GM18520 (cell line): Measurements from ENCODE around the gene WDR72.
"Not testable (repeated sequence)": the region's sequence is repeated elsewhere in the genome, so short reads cannot be mapped to it uniquely, and the experiment has no call there.

Experiments used
- ATAC-seq: cut with Tn5 transposase; IDR thresholded peaks from one replicate; pipeline ENCODE4 v1.9.1; 2021; ENCODE audit not compliant: unreplicated experiment

WDR72 gene

DNA sequence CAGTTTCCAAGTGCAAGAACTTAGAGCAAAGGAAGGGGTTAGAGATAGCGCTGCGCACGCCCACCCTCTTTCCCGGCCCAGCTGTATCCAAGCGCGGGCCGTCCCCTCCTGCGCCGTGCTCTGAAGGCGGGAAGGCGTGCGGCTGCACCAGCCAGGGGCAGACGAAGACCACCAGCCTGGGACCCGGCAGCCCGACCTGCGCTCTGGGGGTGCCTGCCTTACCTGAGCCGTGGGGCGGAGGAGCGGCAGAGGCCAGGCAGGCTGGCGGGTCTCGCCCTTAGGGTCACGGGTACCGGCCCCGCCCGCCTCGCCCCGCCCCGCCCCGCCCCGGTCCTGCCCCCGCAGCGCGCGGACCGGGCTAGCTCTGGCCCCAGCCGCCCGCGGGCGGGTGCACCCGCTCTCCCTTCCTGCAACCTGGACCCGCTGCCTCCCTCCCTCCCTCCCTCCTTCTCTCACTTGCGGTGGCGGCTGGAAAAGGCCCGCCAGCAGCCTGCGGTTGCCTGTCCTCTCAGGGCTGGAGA, at the start of gene WDR72:
TSS of gene WDR72 (minus strand) at position 253 of the 521 bp plus-strand sequence. CDS start 26,514 bp downstream, outside the sequence.
- no peak for ATAC-seq

DNA sequence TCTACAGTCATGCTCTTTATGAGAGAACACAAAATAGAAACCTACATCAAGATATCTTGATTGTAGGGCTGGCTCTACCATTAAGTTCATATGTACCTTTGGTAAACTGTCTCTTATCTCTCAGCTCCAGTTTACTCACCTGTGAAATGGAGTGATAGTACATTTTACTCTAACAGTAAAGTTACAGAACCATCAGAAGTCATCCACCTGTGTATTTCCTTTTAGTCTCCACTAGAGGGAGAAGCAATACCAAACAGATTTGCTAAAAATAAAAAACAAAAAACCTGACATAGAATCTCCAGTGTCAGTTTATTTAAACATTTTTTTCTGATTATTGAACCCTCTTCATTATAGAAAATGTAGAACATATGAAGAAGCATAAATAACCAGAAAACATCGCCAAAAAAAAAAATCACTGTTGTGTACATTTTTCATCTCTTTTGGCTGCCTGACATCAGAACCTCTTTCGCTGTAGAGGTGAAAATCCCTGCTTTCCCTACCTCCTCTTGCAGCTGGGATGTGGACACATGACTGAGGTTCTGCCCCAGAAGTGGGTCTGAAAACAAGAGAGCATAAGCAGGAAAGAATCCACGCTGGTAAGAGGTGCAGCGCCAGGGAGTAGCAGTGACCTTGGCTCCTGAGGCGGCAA, 48.7 kb upstream of the WDR72 start:
- ATAC-seq = no peak

DNA sequence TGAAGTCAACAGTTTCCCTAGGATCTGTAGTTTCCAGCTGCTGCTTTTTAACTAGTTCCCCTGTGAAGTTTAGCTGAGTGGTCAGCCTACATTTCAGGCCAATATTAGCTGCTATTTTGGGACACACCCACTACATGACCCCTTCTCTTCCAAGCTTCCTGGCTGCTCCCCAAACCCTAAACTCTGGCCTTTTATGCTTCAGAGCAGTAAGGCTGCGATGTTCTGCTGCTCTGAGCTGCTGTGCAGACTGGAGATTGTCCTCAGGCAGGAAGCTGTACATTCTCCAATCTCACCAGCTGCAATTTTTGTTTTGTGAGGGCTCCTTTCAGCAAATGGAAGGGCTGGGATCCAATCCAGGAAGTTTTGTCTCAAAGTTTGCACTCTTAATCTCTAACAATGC, 48.0 kb upstream of the WDR72 start:
- ATAC-seq = no peak

- no peak for ATAC-seq
Measured at GRCh38 chr15:53802672-53803071, 43.2 kb upstream of the WDR72 start.

DNA sequence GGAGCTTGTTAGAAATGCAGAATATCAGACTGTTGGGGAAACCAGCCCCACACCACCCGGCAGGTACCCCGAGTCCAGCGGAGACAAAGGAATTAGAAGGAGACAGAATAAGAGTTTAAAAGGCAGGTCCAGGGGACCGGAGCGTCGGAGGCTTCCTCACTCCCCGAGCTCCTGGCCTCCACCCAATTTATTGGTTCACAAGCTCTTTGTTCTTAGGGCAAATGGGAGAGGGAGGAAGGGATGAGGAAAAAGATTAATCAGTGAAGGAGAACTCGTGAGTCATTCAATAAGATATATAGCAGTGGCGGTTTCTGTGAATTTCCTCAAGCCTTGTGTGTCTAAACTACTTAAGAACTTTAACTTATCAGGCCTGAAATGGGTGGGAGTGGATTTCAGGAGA, 32.1 kb upstream of the WDR72 start:
- no peak for ATAC-seq

GRCh38 chr15:53789654-53790375, 30.4 kb upstream of the WDR72 start:
- ATAC-seq = no peak

GRCh38 chr15:53786401-53786800, 26.9 kb upstream of the WDR72 start:
- no peak for ATAC-seq

GRCh38 chr15:53785241-53785640, 25.8 kb upstream of the WDR72 start:
- ATAC-seq = not testable (repeated sequence)

DNA sequence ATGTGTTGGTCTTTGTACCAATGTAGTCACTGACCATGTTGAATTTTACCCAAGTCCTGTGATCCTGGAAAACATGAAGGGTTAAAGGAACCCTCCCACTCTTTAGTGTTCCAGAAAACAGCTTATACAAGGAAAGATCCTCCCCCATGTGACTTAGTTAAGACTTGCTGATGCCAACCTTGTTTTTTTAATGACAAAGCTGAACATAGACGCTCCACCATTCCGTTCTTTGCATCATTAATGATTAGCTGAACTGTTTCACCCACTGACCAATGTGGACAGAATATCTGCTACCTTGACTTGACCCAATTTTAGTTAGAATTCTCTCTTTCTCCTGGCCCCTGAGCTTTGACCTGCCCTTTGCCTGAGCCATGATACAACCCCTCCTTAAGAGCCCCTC, 3.5 kb upstream of the WDR72 start:
- ATAC-seq = no peak

DNA sequence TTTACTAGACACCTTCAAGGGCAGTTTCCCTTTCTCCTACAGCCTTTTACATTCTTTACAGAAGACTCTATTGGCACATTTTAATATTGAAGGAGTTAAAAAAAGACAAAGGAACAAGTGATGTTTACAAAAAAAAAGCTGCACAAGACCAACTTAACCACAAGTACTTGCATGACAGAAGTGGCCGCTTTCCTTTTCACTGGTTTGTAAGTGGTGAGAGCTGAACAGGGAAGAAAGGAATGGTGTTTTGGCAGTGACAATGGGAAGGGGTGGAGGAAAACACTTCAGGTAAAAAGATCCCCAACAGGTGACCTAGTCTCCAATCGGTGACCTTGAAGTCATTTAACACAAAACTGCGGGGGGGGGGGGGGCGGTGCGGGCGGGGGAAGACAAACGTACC, 1.1 kb downstream of the WDR72 start:
- ATAC-seq = no peak

DNA sequence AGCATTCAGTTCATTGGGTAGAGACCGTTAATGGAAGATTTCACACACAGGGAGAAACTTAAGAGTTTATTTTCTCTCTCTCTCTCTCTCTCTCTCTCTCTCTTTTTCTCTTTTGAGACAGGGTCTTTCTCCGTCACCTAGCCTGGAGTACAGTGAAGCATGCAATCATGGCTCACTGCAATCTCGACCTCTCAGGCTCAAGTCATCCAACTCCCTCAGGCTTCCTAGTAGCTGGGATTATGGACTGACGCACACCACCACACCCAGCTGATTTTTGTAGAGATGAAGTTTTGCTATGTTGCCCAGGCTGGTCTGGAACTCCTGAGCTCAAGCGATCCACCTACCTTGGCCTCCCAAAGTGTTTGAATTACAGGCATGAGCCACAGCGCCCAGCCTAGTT, 1.6 kb downstream of the WDR72 start:
- ATAC-seq = no peak

- no peak for ATAC-seq
Measured at GRCh38 chr15:53753813-53754212, 5.7 kb downstream of the WDR72 start.

- no peak for ATAC-seq
Measured at GRCh38 chr15:53752406-53752805, 7.1 kb downstream of the WDR72 start.

GRCh38 chr15:53747501-53748068, 11.9 kb downstream of the WDR72 start:
- ATAC-seq = no peak

GRCh38 chr15:53746101-53746500, 13.4 kb downstream of the WDR72 start:
- no peak for ATAC-seq

GRCh38 chr15:53739651-53740050, 19.8 kb downstream of the WDR72 start:
- no peak for ATAC-seq

GRCh38 chr15:53739187-53739586, 20.3 kb downstream of the WDR72 start:
- no peak for ATAC-seq

GRCh38 chr15:53721334-53722087, 38.0 kb downstream of the WDR72 start:
- no peak for ATAC-seq

GRCh38 chr15:53716909-53717876, 42.3 kb downstream of the WDR72 start:
- ATAC-seq = no peak

DNA sequence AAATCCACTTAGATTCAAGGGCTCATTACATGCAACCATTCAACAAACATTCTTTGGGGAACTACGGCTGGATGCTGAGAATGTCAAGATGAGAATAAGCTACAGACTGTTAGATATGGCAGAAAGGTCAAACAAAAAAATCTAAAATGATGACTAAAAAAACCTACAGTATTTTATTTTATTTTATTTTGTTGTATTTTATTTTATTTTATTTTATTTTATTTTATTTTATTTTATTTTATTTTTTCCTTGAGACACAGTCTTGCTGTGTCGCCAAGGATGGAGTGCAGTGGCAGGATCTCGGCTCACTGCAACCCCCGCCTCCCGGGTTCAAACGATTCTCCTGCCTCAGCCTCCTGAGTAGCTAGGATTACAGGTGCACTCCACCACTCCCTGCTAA, 46.2 kb downstream of the WDR72 start:
- ATAC-seq = no peak
